ENCODE results near the gene VSNL1.

VSNL1 gene

DNA sequence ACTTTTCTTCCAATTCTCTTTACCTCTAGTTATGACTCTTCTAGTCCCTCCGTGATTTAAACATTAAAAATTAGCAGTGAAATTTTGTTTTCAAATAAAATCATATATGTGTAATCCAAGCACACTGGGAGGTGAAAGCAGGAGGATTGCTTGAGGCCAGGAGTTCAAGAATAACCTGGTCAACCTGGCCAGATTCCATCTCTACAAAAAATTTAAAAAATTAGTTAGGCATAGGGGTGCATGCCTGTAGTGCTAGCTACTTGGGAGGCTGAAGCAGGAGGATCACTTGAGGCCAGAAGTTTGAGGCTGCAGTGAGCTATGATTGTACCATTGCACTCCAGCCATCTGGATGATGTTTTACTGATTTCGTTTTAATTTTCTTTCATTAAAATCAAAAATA lies 7.0 kb upstream of the VSNL1 start:
- Histone ChIP-seq H3K27ac (ENCODE audit: low read depth, low read length) (no peak overlapping the region), H3K36me3 (ENCODE audit: control insufficient read depth in 1 of 2, insufficient read depth in 2 of 2, low read length in 2 of 2) (no peaks in the 10 kb centered on the region), H3K79me1 (ENCODE audit: low read length) (no peaks in the 10 kb centered on the region), H2AK5ac (ENCODE audit: low read length) (no peak overlapping the region), H3K14ac (ENCODE audit: low read length) (no peak overlapping the region), H3K9ac (ENCODE audit: low read length) (no peak overlapping the region), H3K4ac (ENCODE audit: low read depth, low read length) (no peak overlapping the region), H3K9me3 (ENCODE audit: insufficient read depth, low read depth, low read length) (no peaks in the 10 kb centered on the region), H3K4me2 (ENCODE audit: low read length) (no peak overlapping the region), H2BK12ac (ENCODE audit: low read length) (no peak overlapping the region), H3K18ac (ENCODE audit: low read length) (no peak overlapping the region), H2AFZ (ENCODE audit: insufficient read depth, low read length, poor library complexity) (no peak overlapping the region), H2BK5ac (ENCODE audit: low read depth, low read length, poor library complexity) (no peak overlapping the region), H2BK120ac (ENCODE audit: insufficient read depth, low read length, poor library complexity) (no peak overlapping the region), H4K12ac (ENCODE audit: low read depth, low read length) (no peak overlapping the region), H3K4me3 (ENCODE audit: low read depth, low read length) (no peak overlapping the region), H4K91ac (ENCODE audit: low read depth, low read length) (no peak overlapping the region), H3K4me1 (ENCODE audit: control insufficient read depth in 1 of 2, insufficient read depth in 2 of 2, low read length in 2 of 2) (peaks cover 0 to 2% of the 10 kb centered on the region in 2 experiments), H3K27me3 (ENCODE audit: insufficient read depth, low read length) (no peaks in the 10 kb centered on the region), H3K79me2 (ENCODE audit: control insufficient read depth, insufficient read depth, low read length, poor library complexity) (no peaks in the 10 kb centered on the region), H3K23ac (ENCODE audit: low read length) (no peak overlapping the region), H4K8ac (ENCODE audit: low read depth, low read length) (no peak overlapping the region)
- no CpG with 5 or more reads among the region's 2 CpGs for WGBS (ENCODE audit: extremely low coverage, insufficient coverage, insufficient read length)
- peak; percentile 69 to 86 for DNase-seq

DNA sequence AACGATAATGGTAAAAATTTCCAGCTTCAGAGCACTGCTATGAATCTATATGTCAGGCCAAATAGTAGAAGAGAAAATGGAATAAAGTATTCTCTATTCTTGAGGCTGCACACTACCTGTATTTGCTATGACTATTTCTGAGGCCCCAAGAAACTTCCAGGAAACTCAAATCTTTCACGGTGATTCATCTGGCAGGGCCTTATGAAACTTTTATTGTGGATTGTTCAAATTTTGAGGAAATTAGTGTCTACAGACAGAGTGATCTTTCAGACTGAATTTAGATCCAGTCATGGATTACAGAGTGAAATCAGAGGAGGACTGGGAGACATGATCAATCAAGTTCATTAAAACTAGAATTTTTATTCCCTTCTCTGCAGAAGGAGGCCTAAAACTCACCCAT lies 4.1 kb upstream of the VSNL1 start:
- Histone ChIP-seq H3K79me1 (ENCODE audit: low read length) (no peaks in the 10 kb centered on the region), H2AK5ac (ENCODE audit: low read length) (no peak overlapping the region), H3K79me2 (ENCODE audit: control insufficient read depth, insufficient read depth, low read length, poor library complexity) (peaks cover 2% of the 10 kb centered on the region), H2BK12ac (ENCODE audit: low read length) (no peak overlapping the region), H3K4me3 (ENCODE audit: low read depth, low read length) (no peak overlapping the region), H3K27me3 (ENCODE audit: insufficient read depth, low read length) (no peaks in the 10 kb centered on the region), H3K14ac (ENCODE audit: low read length) (no peak overlapping the region), H3K27ac (ENCODE audit: low read depth, low read length) (no peak overlapping the region), H3K9ac (ENCODE audit: low read length) (no peak overlapping the region), H4K8ac (ENCODE audit: low read depth, low read length) (no peak overlapping the region), H3K36me3 (ENCODE audit: control insufficient read depth in 1 of 2, insufficient read depth in 2 of 2, low read length in 2 of 2) (no peaks in the 10 kb centered on the region), H3K18ac (ENCODE audit: low read length) (no peak overlapping the region), H3K23ac (ENCODE audit: low read length) (no peak overlapping the region), H3K4me1 (ENCODE audit: control insufficient read depth in 1 of 2, insufficient read depth in 2 of 2, low read length in 2 of 2) (peaks cover 2 to 6% of the 10 kb centered on the region in 2 experiments), H2BK120ac (ENCODE audit: insufficient read depth, low read length, poor library complexity) (no peak overlapping the region), H2BK5ac (ENCODE audit: low read depth, low read length, poor library complexity) (no peak overlapping the region), H3K4ac (ENCODE audit: low read depth, low read length) (no peak overlapping the region), H3K9me3 (ENCODE audit: insufficient read depth, low read depth, low read length) (no peaks in the 10 kb centered on the region), H3K4me2 (ENCODE audit: low read length) (no peak overlapping the region), H2AFZ (ENCODE audit: insufficient read depth, low read length, poor library complexity) (no peak overlapping the region), H4K12ac (ENCODE audit: low read depth, low read length) (no peak overlapping the region), H4K91ac (ENCODE audit: low read depth, low read length) (no peak overlapping the region)
- DNase-seq, result no peak
- WGBS (ENCODE audit: extremely low coverage, insufficient coverage, insufficient read length), result no CpG with 5 or more reads among the region's 2 CpGs

DNA sequence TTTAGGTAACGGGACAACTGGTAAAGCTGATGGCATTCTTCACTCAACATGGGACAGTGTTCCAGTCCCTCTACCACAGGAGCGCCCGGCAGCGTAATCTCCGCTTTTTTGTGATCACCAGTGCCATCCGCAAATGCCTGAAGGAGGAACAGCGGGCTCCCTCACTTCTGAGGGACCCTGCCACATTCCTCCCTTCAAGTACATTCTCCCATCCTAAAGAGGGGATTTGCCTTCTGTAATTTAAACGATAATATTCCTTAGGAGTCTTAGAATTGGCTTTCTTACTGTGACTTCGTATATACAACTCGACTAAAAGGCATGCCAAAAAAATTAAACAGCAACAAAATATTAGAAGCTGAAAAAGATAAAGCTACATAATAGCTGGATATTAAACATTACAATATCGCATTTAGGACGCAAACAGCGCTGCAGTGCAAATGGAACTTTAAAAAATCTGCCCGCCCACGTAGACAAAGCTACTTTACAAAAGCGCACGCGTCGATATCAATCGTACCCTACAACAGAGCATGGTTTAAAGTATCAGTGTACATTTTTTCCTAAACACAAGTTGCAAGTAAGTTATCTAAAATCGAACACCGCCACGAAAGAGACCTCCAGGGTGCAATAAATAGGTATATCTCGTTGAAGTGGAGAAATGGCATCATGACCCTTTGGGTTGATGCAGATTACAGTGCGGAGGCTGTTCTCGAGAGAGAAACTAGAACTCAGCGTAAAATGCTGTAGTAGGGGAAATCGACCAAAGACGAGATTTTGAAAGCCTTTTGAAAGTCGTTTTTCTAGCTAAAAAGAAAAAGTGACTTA lies 2.3 kb upstream of the VSNL1 start:
- H2BK120ac ChIP-seq (ENCODE audit: insufficient read depth, low read length, poor library complexity), result no peak overlapping the region
- no peak overlapping the region for H3K23ac ChIP-seq (ENCODE audit: low read length)
- peak overlapping the region; percentile 76 for H3K4me3 ChIP-seq (ENCODE audit: low read depth, low read length)
- H3K14ac ChIP-seq (ENCODE audit: low read length), result no peak overlapping the region
- H3K4me2 ChIP-seq (ENCODE audit: low read length), result peak overlapping the region; percentile 99
- H2BK12ac ChIP-seq (ENCODE audit: low read length), result no peak overlapping the region
- WGBS (ENCODE audit: extremely low coverage, insufficient coverage, insufficient read length), result no CpG with 5 or more reads among the region's 30 CpGs
- H3K27me3 ChIP-seq (ENCODE audit: insufficient read depth, low read length), result no peaks in the 10 kb centered on the region
- peak overlapping the region; percentile 67 for H3K9ac ChIP-seq (ENCODE audit: low read length)
- no peak overlapping the region for H2AK5ac ChIP-seq (ENCODE audit: low read length)
- no peak overlapping the region for H2BK5ac ChIP-seq (ENCODE audit: low read depth, low read length, poor library complexity)
- H3K18ac ChIP-seq (ENCODE audit: low read length), result no peak overlapping the region
- no peak overlapping the region for H4K91ac ChIP-seq (ENCODE audit: low read depth, low read length)
- no peak overlapping the region for H3K4ac ChIP-seq (ENCODE audit: low read depth, low read length)
- no peak overlapping the region for H4K12ac ChIP-seq (ENCODE audit: low read depth, low read length)
- no peak overlapping the region for H4K8ac ChIP-seq (ENCODE audit: low read depth, low read length)
- no peak overlapping the region for H3K27ac ChIP-seq (ENCODE audit: low read depth, low read length)
- peak in 1 of 2 donors; percentile 13 for DNase-seq
- H3K4me1 ChIP-seq (ENCODE audit: control insufficient read depth in 1 of 2, insufficient read depth in 2 of 2, low read length in 2 of 2), result peaks cover 4 to 9% of the 10 kb centered on the region in 2 experiments
- H2AFZ ChIP-seq (ENCODE audit: insufficient read depth, low read length, poor library complexity), result peak overlapping the region; percentile 39
- H3K9me3 ChIP-seq (ENCODE audit: insufficient read depth, low read depth, low read length), result no peaks in the 10 kb centered on the region
- H3K79me2 ChIP-seq (ENCODE audit: control insufficient read depth, insufficient read depth, low read length, poor library complexity), result peaks cover 2% of the 10 kb centered on the region
- H3K36me3 ChIP-seq (ENCODE audit: control insufficient read depth in 1 of 2, insufficient read depth in 2 of 2, low read length in 2 of 2), result no peaks in the 10 kb centered on the region
- H3K79me1 ChIP-seq (ENCODE audit: low read length), result no peaks in the 10 kb centered on the region

DNA sequence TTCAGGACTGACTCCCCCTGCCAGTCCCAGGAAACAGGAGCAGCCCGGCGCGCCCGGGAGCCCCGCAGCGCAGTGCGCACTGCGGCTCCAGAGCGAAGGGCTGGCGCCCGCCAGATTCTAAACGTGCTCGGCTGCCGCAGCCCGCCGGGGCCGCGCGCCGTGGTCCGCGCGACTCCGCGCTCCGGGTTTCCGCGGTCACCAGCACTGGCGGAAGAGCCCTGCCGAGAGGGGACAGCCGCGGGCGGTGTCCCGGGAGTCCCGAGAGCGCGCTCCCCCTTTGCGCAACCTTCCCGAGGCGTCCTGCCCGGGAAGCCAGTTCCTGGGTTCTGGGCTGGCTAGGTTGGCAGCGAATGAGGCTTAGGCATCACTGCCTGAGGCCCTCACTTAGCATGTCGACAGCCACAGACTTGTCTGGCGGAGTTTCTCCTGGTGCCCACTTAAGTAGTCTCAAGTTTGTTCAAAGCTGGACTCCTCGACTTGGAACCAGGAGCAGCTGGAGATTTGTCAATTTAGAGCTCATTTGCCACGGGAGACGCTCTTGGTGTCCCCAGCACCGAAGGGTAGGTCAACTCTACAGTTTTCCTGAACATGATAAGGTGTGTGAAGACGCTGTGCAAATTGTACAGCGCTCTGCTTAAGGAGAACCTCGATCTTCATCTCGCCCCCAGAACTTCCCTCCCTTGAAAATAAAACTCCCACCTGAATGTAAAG lies 1.5 kb upstream of the VSNL1 start:
- WGBS (ENCODE audit: extremely low coverage, insufficient coverage, insufficient read length), result no CpG with 5 or more reads among the region's 52 CpGs
- H2BK5ac ChIP-seq (ENCODE audit: low read depth, low read length, poor library complexity), result no peak overlapping the region
- no peaks in the 10 kb centered on the region for H3K36me3 ChIP-seq (ENCODE audit: control insufficient read depth in 1 of 2, insufficient read depth in 2 of 2, low read length in 2 of 2)

More for the DNA sequence above, 1.5 kb upstream of the VSNL1 start:
- peak overlapping the region; percentile 76 for H3K4me3 ChIP-seq (ENCODE audit: low read depth, low read length)
- no peak overlapping the region for H3K18ac ChIP-seq (ENCODE audit: low read length)
- no peak overlapping the region for H4K12ac ChIP-seq (ENCODE audit: low read depth, low read length)
- H3K23ac ChIP-seq (ENCODE audit: low read length), result no peak overlapping the region
- H3K9ac ChIP-seq (ENCODE audit: low read length), result peak overlapping the region; percentile 71
- DNase-seq, result peak; percentile 80 to 86
- H3K14ac ChIP-seq (ENCODE audit: low read length), result no peak overlapping the region
- H3K79me2 ChIP-seq (ENCODE audit: control insufficient read depth, insufficient read depth, low read length, poor library complexity), result peaks cover 2% of the 10 kb centered on the region
- H2BK120ac ChIP-seq (ENCODE audit: insufficient read depth, low read length, poor library complexity), result no peak overlapping the region
- H3K4ac ChIP-seq (ENCODE audit: low read depth, low read length), result no peak overlapping the region
- H3K27ac ChIP-seq (ENCODE audit: low read depth, low read length), result no peak overlapping the region
- no peaks in the 10 kb centered on the region for H3K79me1 ChIP-seq (ENCODE audit: low read length)
- H2AFZ ChIP-seq (ENCODE audit: insufficient read depth, low read length, poor library complexity), result peak overlapping the region; percentile 50
- H4K8ac ChIP-seq (ENCODE audit: low read depth, low read length), result peak overlapping the region; percentile 27
- H3K4me1 ChIP-seq (ENCODE audit: control insufficient read depth in 1 of 2, insufficient read depth in 2 of 2, low read length in 2 of 2), result peaks cover 4 to 11% of the 10 kb centered on the region in 2 experiments
- no peak overlapping the region for H2BK12ac ChIP-seq (ENCODE audit: low read length)
- no peaks in the 10 kb centered on the region for H3K9me3 ChIP-seq (ENCODE audit: insufficient read depth, low read depth, low read length)
- peak overlapping the region; percentile 99 for H3K4me2 ChIP-seq (ENCODE audit: low read length)
- H4K91ac ChIP-seq (ENCODE audit: low read depth, low read length), result no peak overlapping the region
- H3K27me3 ChIP-seq (ENCODE audit: insufficient read depth, low read length), result no peaks in the 10 kb centered on the region
- no peak overlapping the region for H2AK5ac ChIP-seq (ENCODE audit: low read length)
